ENCODE data around the gene RAB3C. TPM values are rescaled to one million over a fixed set of nuclear protein-coding genes. Genes with fewer than 3 reads are reported as not detected.

RAB3C gene
- total and polyA plus RNA-seq, 2 experiments from 2014 or later, result 15.0 to 30.6 TPM

DNA sequence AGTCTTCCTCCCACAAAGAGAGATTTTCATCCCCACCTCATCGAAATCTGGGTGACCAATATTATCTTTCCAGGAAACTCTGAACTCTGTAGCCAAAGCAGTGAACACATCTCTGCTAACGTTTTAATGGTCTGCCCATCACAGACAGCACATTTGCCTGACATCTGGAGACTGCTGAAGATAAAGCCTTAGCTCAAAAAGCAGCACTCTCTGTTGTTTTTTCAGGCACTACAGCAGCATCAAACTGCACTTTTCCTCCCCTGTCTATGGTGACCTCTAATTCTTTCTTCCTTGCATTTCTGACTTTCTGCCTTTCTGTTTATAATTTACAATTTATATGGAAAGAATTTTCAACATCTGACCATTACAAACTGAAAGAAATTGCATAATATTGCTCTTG is 66.8 kb downstream of the RAB3C start (continued):
- TF ChIP-seq ZNF331 (CRISPR knock-in tag; IDR thresholded peaks at IDR 0.05; ENCODE audit: low read depth), result no peak
- TF ChIP-seq NANOG (IDR thresholded peaks at IDR 0.05; ENCODE audit: borderline replicate concordance), result no peak
- TF ChIP-seq POLR2AphosphoS5 (IDR thresholded peaks at IDR 0.05; ENCODE audit: low read depth), result no peak
- TF ChIP-seq STAT1 (IDR thresholded peaks at IDR 0.05; ENCODE audit: unreplicated experiment), result no peak
- TF ChIP-seq EZH2 (IDR thresholded peaks at IDR 0.05; ENCODE audit: low read depth, unreplicated experiment), result no peak
- TF ChIP-seq CREB1 (CRISPR knock-in tag; IDR thresholded peaks at IDR 0.05; ENCODE audit: low read depth), result no peak
- TF ChIP-seq ZNF114 (CRISPR knock-in tag; IDR thresholded peaks at IDR 0.05), result no peak

- Histone ChIP-seq H3K4me2 (no peak overlapping the region), H3K79me2 (replicated peaks; ENCODE audit: insufficient read depth) (no peaks in the 10 kb centered on the region)
Observed at GRCh38 chr5:58653521-58653920, 70.6 kb downstream of the RAB3C start.

More at GRCh38 chr5:58653521-58653920, 70.6 kb downstream of the RAB3C start:
- Mint-ChIP-seq H3K27ac (no peak overlapping the region), H3K27me3 (ENCODE audit: insufficient read depth, low read depth, poor library complexity) (no peaks in the 10 kb centered on the region), H3K9me3 (no peaks in the 10 kb centered on the region), H3K4me1 (no peaks in the 10 kb centered on the region), H3K36me3 (ENCODE audit: low read depth) (no peaks in the 10 kb centered on the region), H3K4me3 (no peak overlapping the region)
- H3K4me1 ChIP-seq (ENCODE audit: insufficient read depth), result no peaks in the 10 kb centered on the region
- no peaks in the 10 kb centered on the region; the same call in 1 of the 2 replicates for H4K20me1 ChIP-seq (replicated peaks; ENCODE audit: insufficient read depth)
- no peak overlapping the region for H3K4me3 ChIP-seq
- no peak overlapping the region for H3K27ac ChIP-seq (ENCODE audit: low read depth)
- TF ChIP-seq JUNB (IDR thresholded peaks at IDR 0.05; ENCODE audit: unreplicated experiment), result no peak
- TF ChIP-seq STAT1 (IDR thresholded peaks at IDR 0.05; ENCODE audit: unreplicated experiment), result no peak
- no peak for TF ChIP-seq EZH2phosphoT487 (IDR thresholded peaks at IDR 0.05; ENCODE audit: unreplicated experiment)
- no peak for TF ChIP-seq NANOG (IDR thresholded peaks at IDR 0.05; ENCODE audit: borderline replicate concordance)
- no peak for TF ChIP-seq POLR2AphosphoS5 (IDR thresholded peaks at IDR 0.05; ENCODE audit: low read depth)
- no peak for TF ChIP-seq EZH2 (IDR thresholded peaks at IDR 0.05; ENCODE audit: low read depth, unreplicated experiment)
- TF ChIP-seq ZNF331 (CRISPR knock-in tag; IDR thresholded peaks at IDR 0.05; ENCODE audit: low read depth), result no peak
- TF ChIP-seq, protein P1, sequence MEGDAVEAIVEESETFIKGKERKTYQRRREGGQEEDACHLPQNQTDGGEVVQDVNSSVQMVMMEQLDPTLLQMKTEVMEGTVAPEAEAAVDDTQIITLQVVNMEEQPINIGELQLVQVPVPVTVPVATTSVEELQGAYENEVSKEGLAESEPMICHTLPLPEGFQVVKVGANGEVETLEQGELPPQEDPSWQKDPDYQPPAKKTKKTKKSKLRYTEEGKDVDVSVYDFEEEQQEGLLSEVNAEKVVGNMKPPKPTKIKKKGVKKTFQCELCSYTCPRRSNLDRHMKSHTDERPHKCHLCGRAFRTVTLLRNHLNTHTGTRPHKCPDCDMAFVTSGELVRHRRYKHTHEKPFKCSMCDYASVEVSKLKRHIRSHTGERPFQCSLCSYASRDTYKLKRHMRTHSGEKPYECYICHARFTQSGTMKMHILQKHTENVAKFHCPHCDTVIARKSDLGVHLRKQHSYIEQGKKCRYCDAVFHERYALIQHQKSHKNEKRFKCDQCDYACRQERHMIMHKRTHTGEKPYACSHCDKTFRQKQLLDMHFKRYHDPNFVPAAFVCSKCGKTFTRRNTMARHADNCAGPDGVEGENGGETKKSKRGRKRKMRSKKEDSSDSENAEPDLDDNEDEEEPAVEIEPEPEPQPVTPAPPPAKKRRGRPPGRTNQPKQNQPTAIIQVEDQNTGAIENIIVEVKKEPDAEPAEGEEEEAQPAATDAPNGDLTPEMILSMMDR (conservative IDR thresholded peaks at IDR 0.05; ENCODE audit: low read depth in 2 of 2), result no peak
- no peak for TF ChIP-seq ZNF114 (CRISPR knock-in tag; IDR thresholded peaks at IDR 0.05)
- TF ChIP-seq, protein P2, sequence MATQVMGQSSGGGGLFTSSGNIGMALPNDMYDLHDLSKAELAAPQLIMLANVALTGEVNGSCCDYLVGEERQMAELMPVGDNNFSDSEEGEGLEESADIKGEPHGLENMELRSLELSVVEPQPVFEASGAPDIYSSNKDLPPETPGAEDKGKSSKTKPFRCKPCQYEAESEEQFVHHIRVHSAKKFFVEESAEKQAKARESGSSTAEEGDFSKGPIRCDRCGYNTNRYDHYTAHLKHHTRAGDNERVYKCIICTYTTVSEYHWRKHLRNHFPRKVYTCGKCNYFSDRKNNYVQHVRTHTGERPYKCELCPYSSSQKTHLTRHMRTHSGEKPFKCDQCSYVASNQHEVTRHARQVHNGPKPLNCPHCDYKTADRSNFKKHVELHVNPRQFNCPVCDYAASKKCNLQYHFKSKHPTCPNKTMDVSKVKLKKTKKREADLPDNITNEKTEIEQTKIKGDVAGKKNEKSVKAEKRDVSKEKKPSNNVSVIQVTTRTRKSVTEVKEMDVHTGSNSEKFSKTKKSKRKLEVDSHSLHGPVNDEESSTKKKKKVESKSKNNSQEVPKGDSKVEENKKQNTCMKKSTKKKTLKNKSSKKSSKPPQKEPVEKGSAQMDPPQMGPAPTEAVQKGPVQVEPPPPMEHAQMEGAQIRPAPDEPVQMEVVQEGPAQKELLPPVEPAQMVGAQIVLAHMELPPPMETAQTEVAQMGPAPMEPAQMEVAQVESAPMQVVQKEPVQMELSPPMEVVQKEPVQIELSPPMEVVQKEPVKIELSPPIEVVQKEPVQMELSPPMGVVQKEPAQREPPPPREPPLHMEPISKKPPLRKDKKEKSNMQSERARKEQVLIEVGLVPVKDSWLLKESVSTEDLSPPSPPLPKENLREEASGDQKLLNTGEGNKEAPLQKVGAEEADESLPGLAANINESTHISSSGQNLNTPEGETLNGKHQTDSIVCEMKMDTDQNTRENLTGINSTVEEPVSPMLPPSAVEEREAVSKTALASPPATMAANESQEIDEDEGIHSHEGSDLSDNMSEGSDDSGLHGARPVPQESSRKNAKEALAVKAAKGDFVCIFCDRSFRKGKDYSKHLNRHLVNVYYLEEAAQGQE (IDR thresholded peaks at IDR 0.05; ENCODE audit: unreplicated experiment), result no peak
- TF ChIP-seq, protein P3, sequence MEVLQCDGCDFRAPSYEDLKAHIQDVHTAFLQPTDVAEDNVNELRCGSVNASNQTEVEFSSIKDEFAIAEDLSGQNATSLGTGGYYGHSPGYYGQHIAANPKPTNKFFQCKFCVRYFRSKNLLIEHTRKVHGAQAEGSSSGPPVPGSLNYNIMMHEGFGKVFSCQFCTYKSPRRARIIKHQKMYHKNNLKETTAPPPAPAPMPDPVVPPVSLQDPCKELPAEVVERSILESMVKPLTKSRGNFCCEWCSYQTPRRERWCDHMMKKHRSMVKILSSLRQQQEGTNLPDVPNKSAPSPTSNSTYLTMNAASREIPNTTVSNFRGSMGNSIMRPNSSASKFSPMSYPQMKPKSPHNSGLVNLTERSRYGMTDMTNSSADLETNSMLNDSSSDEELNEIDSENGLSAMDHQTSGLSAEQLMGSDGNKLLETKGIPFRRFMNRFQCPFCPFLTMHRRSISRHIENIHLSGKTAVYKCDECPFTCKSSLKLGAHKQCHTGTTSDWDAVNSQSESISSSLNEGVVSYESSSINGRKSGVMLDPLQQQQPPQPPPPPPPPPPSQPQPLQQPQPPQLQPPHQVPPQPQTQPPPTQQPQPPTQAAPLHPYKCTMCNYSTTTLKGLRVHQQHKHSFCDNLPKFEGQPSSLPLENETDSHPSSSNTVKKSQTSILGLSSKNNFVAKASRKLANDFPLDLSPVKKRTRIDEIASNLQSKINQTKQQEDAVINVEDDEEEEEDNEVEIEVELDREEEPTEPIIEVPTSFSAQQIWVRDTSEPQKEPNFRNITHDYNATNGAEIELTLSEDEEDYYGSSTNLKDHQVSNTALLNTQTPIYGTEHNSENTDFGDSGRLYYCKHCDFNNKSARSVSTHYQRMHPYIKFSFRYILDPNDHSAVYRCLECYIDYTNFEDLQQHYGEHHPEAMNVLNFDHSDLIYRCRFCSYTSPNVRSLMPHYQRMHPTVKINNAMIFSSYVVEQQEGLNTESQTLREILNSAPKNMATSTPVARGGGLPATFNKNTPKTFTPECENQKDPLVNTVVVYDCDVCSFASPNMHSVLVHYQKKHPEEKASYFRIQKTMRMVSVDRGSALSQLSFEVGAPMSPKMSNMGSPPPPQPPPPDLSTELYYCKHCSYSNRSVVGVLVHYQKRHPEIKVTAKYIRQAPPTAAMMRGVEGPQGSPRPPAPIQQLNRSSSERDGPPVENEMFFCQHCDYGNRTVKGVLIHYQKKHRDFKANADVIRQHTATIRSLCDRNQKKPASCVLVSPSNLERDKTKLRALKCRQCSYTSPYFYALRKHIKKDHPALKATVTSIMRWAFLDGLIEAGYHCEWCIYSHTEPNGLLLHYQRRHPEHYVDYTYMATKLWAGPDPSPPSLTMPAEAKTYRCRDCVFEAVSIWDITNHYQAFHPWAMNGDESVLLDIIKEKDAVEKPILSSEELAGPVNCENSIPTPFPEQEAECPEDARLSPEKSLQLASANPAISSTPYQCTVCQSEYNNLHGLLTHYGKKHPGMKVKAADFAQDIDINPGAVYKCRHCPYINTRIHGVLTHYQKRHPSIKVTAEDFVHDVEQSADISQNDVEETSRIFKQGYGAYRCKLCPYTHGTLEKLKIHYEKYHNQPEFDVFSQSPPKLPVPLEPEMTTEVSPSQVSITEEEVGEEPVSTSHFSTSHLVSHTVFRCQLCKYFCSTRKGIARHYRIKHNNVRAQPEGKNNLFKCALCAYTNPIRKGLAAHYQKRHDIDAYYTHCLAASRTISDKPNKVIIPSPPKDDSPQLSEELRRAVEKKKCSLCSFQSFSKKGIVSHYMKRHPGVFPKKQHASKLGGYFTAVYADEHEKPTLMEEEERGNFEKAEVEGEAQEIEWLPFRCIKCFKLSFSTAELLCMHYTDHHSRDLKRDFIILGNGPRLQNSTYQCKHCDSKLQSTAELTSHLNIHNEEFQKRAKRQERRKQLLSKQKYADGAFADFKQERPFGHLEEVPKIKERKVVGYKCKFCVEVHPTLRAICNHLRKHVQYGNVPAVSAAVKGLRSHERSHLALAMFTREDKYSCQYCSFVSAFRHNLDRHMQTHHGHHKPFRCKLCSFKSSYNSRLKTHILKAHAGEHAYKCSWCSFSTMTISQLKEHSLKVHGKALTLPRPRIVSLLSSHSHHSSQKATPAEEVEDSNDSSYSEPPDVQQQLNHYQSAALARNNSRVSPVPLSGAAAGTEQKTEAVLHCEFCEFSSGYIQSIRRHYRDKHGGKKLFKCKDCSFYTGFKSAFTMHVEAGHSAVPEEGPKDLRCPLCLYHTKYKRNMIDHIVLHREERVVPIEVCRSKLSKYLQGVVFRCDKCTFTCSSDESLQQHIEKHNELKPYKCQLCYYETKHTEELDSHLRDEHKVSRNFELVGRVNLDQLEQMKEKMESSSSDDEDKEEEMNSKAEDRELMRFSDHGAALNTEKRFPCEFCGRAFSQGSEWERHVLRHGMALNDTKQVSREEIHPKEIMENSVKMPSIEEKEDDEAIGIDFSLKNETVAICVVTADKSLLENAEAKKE (CRISPR knock-in tag; IDR thresholded peaks at IDR 0.05), result no peak
- no peak for TF ChIP-seq CREB1 (CRISPR knock-in tag; IDR thresholded peaks at IDR 0.05; ENCODE audit: low read depth)
- TF ChIP-seq, protein P4, sequence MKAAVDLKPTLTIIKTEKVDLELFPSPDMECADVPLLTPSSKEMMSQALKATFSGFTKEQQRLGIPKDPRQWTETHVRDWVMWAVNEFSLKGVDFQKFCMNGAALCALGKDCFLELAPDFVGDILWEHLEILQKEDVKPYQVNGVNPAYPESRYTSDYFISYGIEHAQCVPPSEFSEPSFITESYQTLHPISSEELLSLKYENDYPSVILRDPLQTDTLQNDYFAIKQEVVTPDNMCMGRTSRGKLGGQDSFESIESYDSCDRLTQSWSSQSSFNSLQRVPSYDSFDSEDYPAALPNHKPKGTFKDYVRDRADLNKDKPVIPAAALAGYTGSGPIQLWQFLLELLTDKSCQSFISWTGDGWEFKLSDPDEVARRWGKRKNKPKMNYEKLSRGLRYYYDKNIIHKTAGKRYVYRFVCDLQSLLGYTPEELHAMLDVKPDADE (IDR thresholded peaks at IDR 0.05), result no peak
- no peak overlapping the region for H2AFZ ChIP-seq
- no peaks in the 10 kb centered on the region for H3K9me2 ChIP-seq (ENCODE audit: insufficient read depth)
- ATAC-seq, result no peak
- H3K36me3 ChIP-seq (ENCODE audit: insufficient read depth), result no peaks in the 10 kb centered on the region
- H3K27me3 ChIP-seq (ENCODE audit: insufficient read depth), result no peaks in the 10 kb centered on the region
- DNase-seq (ENCODE audit: low spot score), result no peak
- H3F3A ChIP-seq (replicated peaks; ENCODE audit: low read depth), result no peaks in the 10 kb centered on the region
